CD8-positive, alpha-beta memory T cell (primary cell): ENCODE results near the gene TSPAN14. TPM values are rescaled to one million over a fixed set of nuclear protein-coding genes. Genes with fewer than 3 reads are reported as not detected.

Source experiments
- CTCF ChIA-PET: fragments of 350-600 bp; sonication (Branson Sonifier 250); formaldehyde crosslinking; loops from one replicate; lab custom pipeline; 2021; ENCODE audit warnings: antibody characterized with exemption; lab: Charles Lee
- POLR2A ChIA-PET: fragments of 350-600 bp; sonication (Branson Sonifier 250); formaldehyde crosslinking; loops from one replicate; lab custom pipeline; 2021; ENCODE audit warnings: antibody characterized with exemption; lab: Charles Lee
- DNase-seq, 5 donors: peaks; one replicate each; pipeline versions ENCODE4 v3.0.0 to v3.0.0-alpha.2; 2020 to 2022; ENCODE audit warnings: mixed read lengths in 1 of 5
- H3K27ac ChIP-seq: one replicate; pipeline ENCODE4 v1.7.0; 2013; ENCODE audit warnings: low read depth, mild to moderate bottlenecking, low read length, moderate library complexity
- H3K27me3 ChIP-seq: 2 replicates; pipeline ENCODE4 v1.7.0; 2013; ENCODE audit warnings: low read length, mild to moderate bottlenecking; ENCODE audit not compliant: insufficient read depth, poor library complexity, severe bottlenecking
- H3K36me3 ChIP-seq: 2 replicates; pipeline ENCODE4 v1.7.0; 2013; ENCODE audit warnings: mild to moderate bottlenecking, low read length, moderate library complexity; ENCODE audit not compliant: insufficient read depth
- H3K4me1 ChIP-seq: 2 replicates; pipeline ENCODE4 v1.7.0; 2013; ENCODE audit warnings: mild to moderate bottlenecking, low read length, moderate library complexity; ENCODE audit not compliant: insufficient read depth
- H3K4me3 ChIP-seq: 2 replicates; pipeline ENCODE4 v1.7.0; 2013; ENCODE audit warnings: mild to moderate bottlenecking, low read length
- H3K9me3 ChIP-seq: 2 replicates; pipeline ENCODE4 v1.7.0; 2013; ENCODE audit warnings: mild to moderate bottlenecking, low read length
- H3K27ac Mint-ChIP-seq, 8 donors: one replicate each; pipeline ENCODE4 v1.8.0; 2020 to 2021; ENCODE audit warnings: mixed read lengths in 8 of 8, mild to moderate bottlenecking in 6 of 8, inconsistent platforms in 3 of 8, moderate library complexity in 3 of 8
- H3K27me3 Mint-ChIP-seq, 2 donors: one replicate each; pipeline ENCODE4 v1.8.0; 2020 to 2021; ENCODE audit warnings: mixed read lengths in 2 of 2, mild to moderate bottlenecking in 1 of 2, moderate library complexity in 1 of 2
- H3K36me3 Mint-ChIP-seq, 3 donors: one replicate each; pipeline ENCODE4 v1.8.0; 2020 to 2021; ENCODE audit warnings: mixed read lengths in 3 of 3, inconsistent platforms in 1 of 3, mild to moderate bottlenecking in 1 of 3
- H3K4me1 Mint-ChIP-seq, 3 donors: one replicate each; pipeline ENCODE4 v1.8.0; 2020 to 2021; ENCODE audit warnings: mixed read lengths in 3 of 3, inconsistent platforms in 1 of 3, mild to moderate bottlenecking in 1 of 3
- H3K4me3 Mint-ChIP-seq, 7 donors: one replicate each; pipeline ENCODE4 v1.8.0; 2020 to 2021; ENCODE audit warnings: mixed read lengths in 7 of 7, mild to moderate bottlenecking in 6 of 7, moderate library complexity in 4 of 7, inconsistent platforms in 2 of 7
- H3K9me3 Mint-ChIP-seq, 5 donors: one replicate each; pipeline ENCODE4 v1.8.0; 2020 to 2022; ENCODE audit warnings: mixed read lengths in 5 of 5, mild to moderate bottlenecking in 3 of 5, moderate library complexity in 2 of 5, inconsistent platforms in 1 of 5
- polyA plus RNA-seq: library from polyadenylated mRNA; unstranded; fragments of 300-500 nt; fragmentation: Illumina TruSeq; gene quantifications from one replicate; pipeline ENCODE4 v1.2.3, GENCODE V29; 2021
- total RNA-seq, 2 experiments: library from RNA; stranded (reverse); gene quantifications; one replicate each; pipeline ENCODE4 v1.2.3, GENCODE V29; 2021

Gene TSPAN14
- total and polyA plus RNA-seq, 3 experiments from 2014 or later = 46.1 to 220 (median 46.8) TPM

DNA sequence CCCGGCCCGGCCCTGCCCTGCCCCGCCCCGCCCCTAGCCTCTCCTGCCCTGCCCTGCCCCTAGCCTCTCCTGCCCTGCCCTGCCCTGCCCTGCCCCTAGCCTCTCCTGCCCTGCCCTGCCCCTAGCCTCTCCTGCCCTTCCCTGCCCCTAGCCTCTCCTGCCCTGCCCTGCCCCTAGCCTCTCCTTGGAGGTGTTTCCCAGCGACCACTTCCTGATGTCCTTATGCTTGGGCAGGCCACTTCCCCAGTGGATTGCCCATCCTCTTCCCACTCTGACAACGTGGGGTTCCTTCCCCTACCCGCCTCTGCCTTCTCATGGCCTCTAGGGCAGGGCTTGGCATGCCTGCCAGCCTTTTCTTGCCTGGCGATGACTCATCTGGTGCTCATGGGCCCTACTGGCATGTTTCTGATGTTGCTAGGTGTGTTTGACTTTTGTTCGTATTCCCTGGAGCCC lies 24.6 kb upstream of the TSPAN14 start:
- H3K36me3 ChIP-seq = no peaks in the 10 kb centered on the region
- ChIA-PET CTCF (interaction anchor here (1.8 kb wide), 1 partner anchor 76 kb away, joined by 5 read pairs; no protein-coding TSS in a partner anchor), POLR2A (no interaction called here)
- H3K4me3 Mint-ChIP-seq = no peak overlapping the region
- no peak overlapping the region for H3K4me3 ChIP-seq
- no peaks in the 10 kb centered on the region for H3K9me3 Mint-ChIP-seq
- no peaks in the 10 kb centered on the region for H3K4me1 ChIP-seq
- no peaks in the 10 kb centered on the region for H3K27me3 Mint-ChIP-seq
- DNase-seq = no peak
- no peak overlapping the region for H3K27ac ChIP-seq
- H3K36me3 Mint-ChIP-seq = peaks cover 5 to 21% (median 9%) of the 10 kb centered on the region in 3 donors
- H3K4me1 Mint-ChIP-seq = no peaks in the 10 kb centered on the region
- H3K27ac Mint-ChIP-seq = no peak overlapping the region
- no peaks in the 10 kb centered on the region for H3K9me3 ChIP-seq
- no peaks in the 10 kb centered on the region for H3K27me3 ChIP-seq

DNA sequence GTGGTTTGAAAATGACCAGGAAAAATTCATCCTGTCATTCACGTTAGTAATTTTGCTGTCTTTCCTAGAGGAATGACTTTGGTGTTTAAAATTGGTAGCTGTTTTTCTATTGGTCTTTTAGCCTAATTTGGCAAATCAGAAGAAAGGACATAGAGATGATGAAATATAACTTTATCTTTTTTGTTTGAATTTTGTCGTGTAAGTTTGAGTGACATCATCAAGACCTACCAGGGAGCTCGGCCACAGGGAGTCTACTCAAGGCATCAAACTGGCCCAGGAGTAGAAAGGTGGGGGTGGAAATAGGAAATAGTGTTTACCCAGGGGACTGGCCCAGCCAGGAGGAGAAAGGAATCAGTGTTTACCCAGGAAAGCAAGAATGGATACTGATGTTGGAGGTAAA lies 21.0 kb upstream of the TSPAN14 start:
- Histone ChIP-seq H3K4me3 (no peak overlapping the region), H3K27ac (no peak overlapping the region), H3K4me1 (no peaks in the 10 kb centered on the region), H3K9me3 (no peaks in the 10 kb centered on the region), H3K36me3 (no peaks in the 10 kb centered on the region), H3K27me3 (peaks cover 3% of the 10 kb centered on the region)
- H3K9me3 Mint-ChIP-seq = no peaks in the 10 kb centered on the region
- H3K4me3 Mint-ChIP-seq = no peak overlapping the region
- no peak for DNase-seq
- H3K4me1 Mint-ChIP-seq = no peaks in the 10 kb centered on the region
- ChIA-PET CTCF (interaction anchor here (0.8 to 19.3 kb wide), 3 partner anchors 11 to 73 kb away, joined by 3 to 450 read pairs (median 7); no protein-coding TSS in a partner anchor), POLR2A (no interaction called here)
- H3K36me3 Mint-ChIP-seq = peaks cover 0 to 7% (median 5%) of the 10 kb centered on the region in 3 donors
- H3K27me3 Mint-ChIP-seq = peaks cover 8 to 13% of the 10 kb centered on the region in 2 donors
- H3K27ac Mint-ChIP-seq = no peak overlapping the region

DNA sequence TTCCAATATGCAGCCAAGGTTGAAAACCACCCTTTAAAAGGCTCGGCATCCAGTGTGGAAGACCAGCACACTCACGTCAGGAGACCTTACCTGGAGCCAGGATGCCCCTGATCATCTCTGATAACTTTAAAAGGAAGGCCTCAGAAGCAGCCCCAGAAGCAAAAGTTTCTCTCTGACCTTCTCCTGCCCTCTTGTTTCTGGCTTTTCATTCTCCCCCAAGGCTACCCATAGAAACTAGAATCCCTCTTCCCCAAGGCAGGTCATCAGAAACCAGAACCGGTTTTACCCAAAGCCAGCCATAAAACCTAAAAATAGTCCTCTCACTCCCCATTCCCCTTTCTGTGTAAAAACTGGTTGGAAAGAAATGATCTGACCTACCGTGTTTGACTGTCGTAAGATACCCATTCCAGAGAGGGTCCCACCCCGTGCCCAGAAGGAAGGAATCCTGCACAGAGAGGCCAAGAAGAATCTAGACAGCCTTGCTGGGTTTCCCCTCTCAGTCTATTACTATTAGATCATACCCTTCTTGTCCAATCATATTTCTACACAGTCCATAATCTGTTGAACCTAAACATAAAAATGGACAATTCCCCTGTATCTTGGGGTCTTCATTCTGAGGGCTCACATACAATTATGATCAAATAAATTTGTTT lies 17.5 kb upstream of the TSPAN14 start:
- Mint-ChIP-seq H3K27me3 (peaks cover 9 to 18% of the 10 kb centered on the region in 2 donors), H3K27ac (peak overlapping the region in 1 of 8 donors; percentile 24), H3K9me3 (no peaks in the 10 kb centered on the region), H3K4me1 (no peaks in the 10 kb centered on the region), H3K36me3 (peaks cover 0 to 4% (median 4%) of the 10 kb centered on the region in 3 donors), H3K4me3 (peak overlapping the region in 1 of 7 donors; percentile 19)
- no peaks in the 10 kb centered on the region for H3K4me1 ChIP-seq
- peaks cover 3% of the 10 kb centered on the region for H3K27me3 ChIP-seq
- no peak overlapping the region for H3K27ac ChIP-seq
- POLR2A ChIA-PET = no interaction called here
- H3K4me3 ChIP-seq = no peak overlapping the region
- CTCF ChIA-PET = interaction anchor here (19.3 kb wide), 1 partner anchor 69 kb away, joined by 450 read pairs; no protein-coding TSS in a partner anchor
- no peaks in the 10 kb centered on the region for H3K36me3 ChIP-seq
- no peaks in the 10 kb centered on the region for H3K9me3 ChIP-seq
- DNase-seq = no peak

DNA sequence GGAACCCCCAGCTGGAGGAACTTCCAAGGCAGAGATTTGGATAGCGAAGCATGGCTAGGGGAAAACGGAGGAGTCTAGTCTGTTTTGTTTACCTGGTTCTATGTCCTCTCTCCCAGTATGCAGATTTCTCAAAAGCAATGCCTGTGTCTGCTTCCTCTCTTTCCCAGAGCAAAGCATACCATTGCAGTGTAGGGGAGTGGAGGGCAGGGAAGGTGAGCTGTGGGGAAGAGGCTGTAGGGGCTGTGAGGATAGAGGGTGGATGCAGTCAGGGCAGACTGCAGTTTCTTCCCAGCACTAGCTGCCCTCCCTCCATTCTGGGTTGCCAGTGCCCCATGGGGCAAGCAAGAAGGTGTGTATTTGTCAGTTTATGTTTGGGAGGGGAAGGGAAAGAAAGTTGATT lies 16.9 kb upstream of the TSPAN14 start:
- Mint-ChIP-seq H3K4me3 (no peak overlapping the region), H3K36me3 (peaks cover 0 to 2% (median 0%) of the 10 kb centered on the region in 3 donors), H3K27me3 (peaks cover 9 to 18% of the 10 kb centered on the region in 2 donors), H3K27ac (no peak overlapping the region), H3K9me3 (no peaks in the 10 kb centered on the region), H3K4me1 (no peaks in the 10 kb centered on the region)
- no peaks in the 10 kb centered on the region for H3K9me3 ChIP-seq
- H3K27ac ChIP-seq = no peak overlapping the region
- peaks cover 3% of the 10 kb centered on the region for H3K27me3 ChIP-seq
- POLR2A ChIA-PET = no interaction called here
- no peaks in the 10 kb centered on the region for H3K4me1 ChIP-seq
- CTCF ChIA-PET = interaction anchor here (19.3 kb wide), 1 partner anchor 68 kb away, joined by 450 read pairs; no protein-coding TSS in a partner anchor
- no peak for DNase-seq
- no peak overlapping the region for H3K4me3 ChIP-seq
- H3K36me3 ChIP-seq = no peaks in the 10 kb centered on the region

DNA sequence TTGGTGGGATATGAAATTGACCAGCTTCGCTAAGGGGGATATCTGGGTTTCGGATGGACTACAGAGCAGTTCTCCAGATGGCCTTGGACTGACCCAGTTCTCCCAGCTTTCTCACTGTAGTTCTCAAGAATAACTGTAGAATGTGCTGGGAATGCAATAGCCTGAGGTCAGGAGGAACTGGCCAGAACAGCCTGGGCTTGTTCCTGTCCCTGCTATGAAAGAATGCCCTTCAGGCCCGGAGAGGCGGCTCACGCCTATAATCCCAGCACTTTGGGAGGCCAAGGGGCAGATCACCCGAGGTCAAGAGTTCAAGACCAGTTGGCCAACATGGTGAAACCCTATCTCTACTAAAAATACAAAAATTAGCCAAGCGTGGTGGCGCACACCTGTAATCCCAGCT lies 12.3 kb upstream of the TSPAN14 start:
- Mint-ChIP-seq H3K4me3 (no peak overlapping the region), H3K27me3 (peaks cover 5 to 18% of the 10 kb centered on the region in 2 donors), H3K27ac (no peak overlapping the region), H3K4me1 (peaks cover 24 to 33% (median 30%) of the 10 kb centered on the region in 3 donors), H3K9me3 (no peaks in the 10 kb centered on the region), H3K36me3 (no peaks in the 10 kb centered on the region)
- H3K4me1 ChIP-seq = peaks cover 23% of the 10 kb centered on the region
- H3K9me3 ChIP-seq = no peaks in the 10 kb centered on the region
- no peak overlapping the region for H3K27ac ChIP-seq
- DNase-seq = no peak
- H3K36me3 ChIP-seq = no peaks in the 10 kb centered on the region
- H3K27me3 ChIP-seq = peaks cover 3% of the 10 kb centered on the region
- ChIA-PET CTCF (interaction anchor here (19.3 kb wide), 1 partner anchor 64 kb away, joined by 450 read pairs; no protein-coding TSS in a partner anchor), POLR2A (no interaction called here)
- H3K4me3 ChIP-seq = no peak overlapping the region

DNA sequence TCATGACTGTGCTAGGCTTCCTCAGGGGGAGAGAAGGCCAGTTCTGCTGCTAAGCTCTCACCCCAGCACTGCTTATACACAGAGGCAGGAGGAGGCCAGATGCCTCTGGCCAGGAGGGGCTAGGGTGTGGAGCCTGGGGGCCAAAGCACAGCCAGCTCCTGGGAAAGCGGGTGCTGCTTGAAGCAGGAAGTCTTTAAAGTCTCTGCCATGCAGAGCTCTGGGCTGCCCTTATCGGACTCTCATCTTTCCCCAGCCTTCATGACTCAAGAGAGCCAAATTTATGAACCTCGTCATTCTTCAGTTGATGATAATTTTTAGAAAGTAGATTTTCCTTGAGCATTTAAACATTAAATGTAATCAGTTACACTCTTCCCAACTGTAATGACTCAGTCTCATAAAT lies 11.2 kb upstream of the TSPAN14 start:
- H3K27ac ChIP-seq = no peak overlapping the region
- H3K4me3 ChIP-seq = no peak overlapping the region
- Mint-ChIP-seq H3K9me3 (no peaks in the 10 kb centered on the region), H3K4me1 (peaks cover 24 to 41% (median 40%) of the 10 kb centered on the region in 3 donors), H3K4me3 (no peak overlapping the region), H3K27me3 (peaks cover 1 to 7% of the 10 kb centered on the region in 2 donors), H3K36me3 (no peaks in the 10 kb centered on the region), H3K27ac (no peak overlapping the region)
- peaks cover 30% of the 10 kb centered on the region for H3K4me1 ChIP-seq
- DNase-seq = no peak
- ChIA-PET CTCF (interaction anchor here (2.5 to 19.3 kb wide), 4 partner anchors 11 to 63 kb away, joined by 20 to 450 read pairs (median 52); partner anchors contain the start of gene TSPAN14), POLR2A (no interaction called here)
- H3K27me3 ChIP-seq = no peaks in the 10 kb centered on the region
- no peaks in the 10 kb centered on the region for H3K36me3 ChIP-seq
- no peaks in the 10 kb centered on the region for H3K9me3 ChIP-seq

DNA sequence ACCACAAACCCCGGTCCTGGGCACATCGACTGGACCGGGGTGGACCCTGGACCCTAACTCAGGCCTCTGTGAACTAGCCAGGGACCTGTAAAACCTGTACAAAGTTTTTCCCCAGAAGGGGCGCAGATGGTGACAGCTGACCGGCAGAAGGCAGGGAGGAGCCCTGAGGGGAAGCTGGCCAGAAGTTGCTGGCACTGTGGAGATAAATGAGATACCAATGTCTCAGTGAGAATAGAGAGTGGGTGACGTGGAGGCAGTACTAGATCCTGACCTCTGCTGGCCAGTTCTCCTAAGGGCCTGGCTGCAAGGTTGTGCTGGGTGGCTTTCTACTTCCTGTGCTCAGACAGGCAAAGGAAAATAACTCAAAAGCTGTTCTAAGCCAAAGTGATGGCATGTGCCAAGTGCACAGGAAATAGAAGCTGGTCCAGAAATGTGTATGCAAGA lies 10.6 kb upstream of the TSPAN14 start:
- DNase-seq = peak in 1 of 5 donors; percentile 28
- Histone ChIP-seq H3K27me3 (no peaks in the 10 kb centered on the region), H3K4me3 (no peak overlapping the region), H3K4me1 (peaks cover 30% of the 10 kb centered on the region), H3K27ac (no peak overlapping the region), H3K36me3 (no peaks in the 10 kb centered on the region), H3K9me3 (no peaks in the 10 kb centered on the region)
- POLR2A ChIA-PET = interaction anchor here (1.9 kb wide), 1 partner anchor 45 kb away, joined by 7 read pairs; no protein-coding TSS in a partner anchor
- no peaks in the 10 kb centered on the region for H3K9me3 Mint-ChIP-seq
- H3K27ac Mint-ChIP-seq = peak overlapping the region in 2 of 8 donors; percentile 17 to 59
- peaks cover 24 to 47% (median 44%) of the 10 kb centered on the region in 3 donors for H3K4me1 Mint-ChIP-seq
- no peak overlapping the region for H3K4me3 Mint-ChIP-seq
- H3K36me3 Mint-ChIP-seq = no peaks in the 10 kb centered on the region
- CTCF ChIA-PET = interaction anchor here (0.9 to 19.3 kb wide), 12 partner anchors 10 to 176 kb away, joined by 3 to 450 read pairs (median 8); partner anchors contain the start of gene TSPAN14
- H3K27me3 Mint-ChIP-seq = peaks cover 1 to 3% of the 10 kb centered on the region in 2 donors

DNA sequence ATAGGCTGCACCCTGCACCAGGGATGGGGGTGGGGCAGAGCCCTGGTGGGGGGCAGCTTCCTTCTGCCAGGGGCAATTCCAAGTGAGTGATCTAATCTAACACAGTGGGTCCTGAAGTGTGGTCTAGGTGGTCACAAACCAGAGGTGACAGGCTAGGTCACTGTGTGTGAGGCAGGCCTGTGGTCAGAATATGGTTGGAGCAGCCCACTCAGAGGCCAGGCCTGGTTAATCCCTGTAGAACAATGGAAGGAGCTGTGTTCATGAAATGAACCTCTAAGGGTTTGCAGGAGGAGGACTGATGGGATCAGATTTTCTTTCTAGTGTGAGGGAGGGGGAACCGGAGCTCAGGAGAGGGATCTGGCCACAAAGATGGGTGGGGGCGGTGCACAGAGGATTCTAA lies 10.0 kb upstream of the TSPAN14 start:
- Mint-ChIP-seq H3K4me1 (peaks cover 24 to 53% (median 44%) of the 10 kb centered on the region in 3 donors), H3K27me3 (peaks cover 0 to 1% of the 10 kb centered on the region in 2 donors), H3K27ac (peak overlapping the region in 6 of 8 donors; percentile 15 to 61 (median 40)), H3K36me3 (no peaks in the 10 kb centered on the region), H3K4me3 (peak overlapping the region in 1 of 7 donors; percentile 75), H3K9me3 (no peaks in the 10 kb centered on the region)
- Histone ChIP-seq H3K4me1 (peaks cover 30% of the 10 kb centered on the region), H3K4me3 (no peak overlapping the region), H3K27me3 (no peaks in the 10 kb centered on the region), H3K9me3 (no peaks in the 10 kb centered on the region), H3K27ac (no peak overlapping the region), H3K36me3 (no peaks in the 10 kb centered on the region)
- ChIA-PET POLR2A (interaction anchor here (1.0 to 1.9 kb wide), 4 partner anchors 11 to 62 kb away, joined by 4 to 7 read pairs (median 6); no protein-coding TSS in a partner anchor), CTCF (interaction anchor here (0.9 to 19.3 kb wide), 15 partner anchors 9 to 175 kb away, joined by 3 to 450 read pairs (median 7); partner anchors contain the start of gene TSPAN14)
- DNase-seq = no peak
